Lower lobe of right lung (tissue), 2 donors: ENCODE measurements around the gene KIRREL3. TPM values are rescaled to one million over a fixed set of nuclear protein-coding genes. Genes with fewer than 3 reads are reported as not detected.

Source experiments
- ATAC-seq, 2 donors: fragments of 200-7000 bp; cut with Tn5 transposase; one replicate each; pipeline ENCODE4 v1.9.1; 2020 to 2022; ENCODE audit warnings: mild to moderate bottlenecking in 2 of 2, moderate library complexity in 2 of 2
- DNase-seq: peaks from one replicate; pipeline ENCODE4 v3.0.0-alpha.2; 2020
- H3K27ac ChIP-seq: fragments of 200-600 bp; one replicate; pipeline ENCODE4 v1.8.0; 2022
- H3K27me3 ChIP-seq: fragments of 200-600 bp; one replicate; pipeline ENCODE4 v1.8.0; 2022; ENCODE audit warnings: low read depth
- H3K36me3 ChIP-seq: fragments of 200-600 bp; one replicate; pipeline ENCODE4 v1.8.0; 2022; ENCODE audit warnings: mild to moderate bottlenecking
- H3K4me1 ChIP-seq: fragments of 200-600 bp; one replicate; pipeline ENCODE4 v1.8.0; 2022
- H3K4me3 ChIP-seq: fragments of 200-600 bp; one replicate; pipeline ENCODE4 v1.8.0; 2022; ENCODE audit warnings: mild to moderate bottlenecking
- H3K9me3 ChIP-seq: fragments of 200-600 bp; one replicate; pipeline ENCODE4 v1.8.0; 2022
- CTCF ChIP-seq: fragments of 200-600 bp; IDR thresholded peaks from one replicate; pipeline ENCODE4 v1.8.0; 2022; ENCODE audit warnings: antibody characterized with exemption, mild to moderate bottlenecking
- intact Hi-C: fragments of 100-400 bp; cut with DNase I; formaldehyde crosslinking; loops from one replicate; pipeline ENCODE4 v1.11.0; 2022
- total RNA-seq: library from RNA; stranded (reverse); fragmentation: NEBNext Ultra II Directional; extraction: Animal tissue kit (Norgen Biotek cat#: 25700); gene quantifications from one replicate; pipeline ENCODE4 v1.2.1, GENCODE V29; 2021
- donor health status: DM: no; HTN: yes; CAD: no; lungs with severe emphysema.

KIRREL3 gene
- total RNA-seq, 1 donor from 2014 or later, result 0.15 TPM

GRCh38 chr11:126477535-126478305, 522.9 kb downstream of the KIRREL3 start:
- no peak for TF ChIP-seq CTCF
- peaks cover 15% of the 10 kb centered on the region for H3K4me1 ChIP-seq
- no peaks in the 10 kb centered on the region for H3K27me3 ChIP-seq
- H3K27ac ChIP-seq, result no peak overlapping the region
- ATAC-seq (no peak), DNase-seq (no peak)
- no peaks in the 10 kb centered on the region for H3K9me3 ChIP-seq
- no peak overlapping the region for H3K4me3 ChIP-seq
- intact Hi-C loops, result no loop called here
- no peaks in the 10 kb centered on the region for H3K36me3 ChIP-seq

GRCh38 chr11:126476977-126477376, 523.6 kb downstream of the KIRREL3 start:
- intact Hi-C loops, result no loop called here
- no peak for TF ChIP-seq CTCF
- no peaks in the 10 kb centered on the region for H3K27me3 ChIP-seq

GRCh38 chr11:126476266-126476924, 524.2 kb downstream of the KIRREL3 start:
- DNase-seq (no peak), ATAC-seq (no peak)
- no peak for TF ChIP-seq CTCF
- Histone ChIP-seq H3K9me3 (no peaks in the 10 kb centered on the region), H3K4me1 (peaks cover 15% of the 10 kb centered on the region), H3K27me3 (no peaks in the 10 kb centered on the region), H3K27ac (no peak overlapping the region), H3K36me3 (no peaks in the 10 kb centered on the region), H3K4me3 (no peak overlapping the region)
- intact Hi-C loops, result no loop called here

More at GRCh38 chr11:126476977-126477376, 523.6 kb downstream of the KIRREL3 start:
- Histone ChIP-seq H3K36me3 (no peaks in the 10 kb centered on the region), H3K27ac (no peak overlapping the region), H3K4me1 (peaks cover 15% of the 10 kb centered on the region), H3K9me3 (no peaks in the 10 kb centered on the region), H3K4me3 (no peak overlapping the region)
- DNase-seq (no peak), ATAC-seq (no peak)

GRCh38 chr11:126475014-126475991, 525.3 kb downstream of the KIRREL3 start:
- peak in 1 of 2 donors; percentile 4 for ATAC-seq
- DNase-seq, result no peak
- no peak for TF ChIP-seq CTCF
- Histone ChIP-seq H3K4me3 (no peak overlapping the region), H3K4me1 (peaks cover 11% of the 10 kb centered on the region), H3K27me3 (no peaks in the 10 kb centered on the region), H3K27ac (peak overlapping the region; percentile 62), H3K36me3 (no peaks in the 10 kb centered on the region), H3K9me3 (no peaks in the 10 kb centered on the region)
- intact Hi-C loops, result no loop called here

- TF ChIP-seq CTCF, result no peak
- intact Hi-C loops, result no loop called here
- ATAC-seq (no peak), DNase-seq (no peak)
- Histone ChIP-seq H3K27ac (no peak overlapping the region), H3K4me1 (peaks cover 8% of the 10 kb centered on the region), H3K4me3 (no peak overlapping the region), H3K9me3 (no peaks in the 10 kb centered on the region), H3K27me3 (no peaks in the 10 kb centered on the region), H3K36me3 (no peaks in the 10 kb centered on the region)
These were observed 526.4 kb downstream of the KIRREL3 start for GRCh38 chr11:126474220-126474619.
